T-helper 17 cell (primary cell): ENCODE results near the gene ALOX5. TPM values are rescaled to one million over a fixed set of nuclear protein-coding genes. Genes with fewer than 3 reads are reported as not detected.
A peak's percentile ranks its signal among the peaks of the same experiment; 100 is the strongest.

Experiments
- ATAC-seq: fragments of 150-1000 bp; cut with Tn5 transposase; 2 replicates; pipeline ENCODE4 v1.10.0; 2021; ENCODE audit warnings: mild to moderate bottlenecking, moderate library complexity
- DNase-seq, 3 donors: peaks; one replicate each; pipeline versions ENCODE4 v3.0.0 to v3.0.0-alpha.2; 2020 to 2021
- H3K9me3 ChIP-seq: one replicate; pipeline ENCODE4 v1.7.0; 2013; ENCODE audit warnings: low read length, mild to moderate bottlenecking; ENCODE audit not compliant: control insufficient read depth, poor library complexity, severe bottlenecking
- H3K27ac Mint-ChIP-seq: one replicate; pipeline ENCODE4 v1.8.0; 2022; ENCODE audit warnings: mild to moderate bottlenecking, moderate library complexity, mixed read lengths
- H3K27me3 Mint-ChIP-seq: one replicate; pipeline ENCODE4 v1.8.0; 2022; ENCODE audit warnings: mixed read lengths
- H3K36me3 Mint-ChIP-seq: one replicate; pipeline ENCODE4 v1.8.0; 2022; ENCODE audit warnings: low read depth, mixed read lengths
- H3K4me1 Mint-ChIP-seq: one replicate; pipeline ENCODE4 v1.8.0; 2022; ENCODE audit warnings: mild to moderate bottlenecking, mixed read lengths
- H3K4me3 Mint-ChIP-seq: one replicate; pipeline ENCODE4 v1.8.0; 2022; ENCODE audit warnings: mild to moderate bottlenecking, moderate library complexity, mixed read lengths
- total RNA-seq, 4 donors: library from RNA in 2 of 4; stranded (reverse) in 2 of 4; gene quantifications; one replicate each; pipeline ENCODE4 v1.2.3 and lab custom pipeline; 2022 to 2026

ALOX5 gene
- total RNA-seq, 2 donors from 2014 or later: 19.8 to 66.6 TPM

GRCh38 chr10:45491061-45491460, 117.0 kb downstream of the ALOX5 start:
- H3K4me1 Mint-ChIP-seq: peaks cover 2% of the 10 kb centered on the region
- no peaks in the 10 kb centered on the region for H3K9me3 ChIP-seq
- DNase-seq: no peak
- no peaks in the 10 kb centered on the region for H3K27me3 Mint-ChIP-seq
- ATAC-seq: no peak
- peaks cover 7% of the 10 kb centered on the region for H3K36me3 Mint-ChIP-seq
- peak overlapping the region; percentile 37 for H3K27ac Mint-ChIP-seq
- no peak overlapping the region for H3K4me3 Mint-ChIP-seq

Other genes with a start within 250 kb of the ALOX5 start
- gene OR13A1, start 58.6 kb upstream of the ALOX5 start, total RNA-seq: under 1 TPM in 1 of 2 donors, not detected in 1; 0.10 TPM